ENCODE results near the gene MEIKIN.
A peak's percentile ranks its signal among the peaks of the same experiment; 100 is the strongest.

The MEIKIN gene

GRCh38 chr5:131913603-131914002 lies 31.9 kb downstream of the MEIKIN start:
- TF ChIP-seq SIN3A (IDR thresholded peaks at IDR 0.05; ENCODE audit: borderline replicate concordance, insufficient read depth, low read length) (no peak), REST (IDR thresholded peaks at IDR 0.05; ENCODE audit: insufficient read depth in 1 of 2, low read depth in 2 of 2, low read length in 2 of 2) (no peak), TAF1 (IDR thresholded peaks at IDR 0.05; ENCODE audit: borderline replicate concordance, insufficient read depth, low read length) (no peak), FOXP2 (optimal IDR thresholded peaks at IDR 0.05; ENCODE audit: borderline replicate concordance, extremely low read depth, extremely low read length, insufficient read depth) (no peak)

- TF ChIP-seq FOXP2 (optimal IDR thresholded peaks at IDR 0.05; ENCODE audit: borderline replicate concordance, extremely low read depth, extremely low read length, insufficient read depth) (no peak), POLR2AphosphoS5 (IDR thresholded peaks at IDR 0.05; ENCODE audit: low read depth, low read length) (no peak), REST (IDR thresholded peaks at IDR 0.05; ENCODE audit: insufficient read depth in 1 of 2, low read depth in 2 of 2, low read length in 2 of 2) (no peak), TAF1 (IDR thresholded peaks at IDR 0.05; ENCODE audit: borderline replicate concordance, insufficient read depth, low read length) (no peak), SIN3A (IDR thresholded peaks at IDR 0.05; ENCODE audit: borderline replicate concordance, insufficient read depth, low read length) (no peak)
Measured at GRCh38 chr5:131906668-131907067, 38.8 kb downstream of the MEIKIN start.

- TF ChIP-seq REST (IDR thresholded peaks at IDR 0.05; ENCODE audit: insufficient read depth in 1 of 2, low read depth in 2 of 2, low read length in 2 of 2) (peak; percentile 35 to 74; a peak in 2 of 4 replicates), FOXP2 (optimal IDR thresholded peaks at IDR 0.05; ENCODE audit: borderline replicate concordance, extremely low read depth, extremely low read length, insufficient read depth) (no peak), TAF1 (IDR thresholded peaks at IDR 0.05; ENCODE audit: borderline replicate concordance, insufficient read depth, low read length) (no peak), POLR2AphosphoS5 (IDR thresholded peaks at IDR 0.05; ENCODE audit: low read depth, low read length) (no peak), SIN3A (IDR thresholded peaks at IDR 0.05; ENCODE audit: borderline replicate concordance, insufficient read depth, low read length) (no peak)
Measured at GRCh38 chr5:131899686-131900085, 45.8 kb downstream of the MEIKIN start.

- TF ChIP-seq FOXP2 (optimal IDR thresholded peaks at IDR 0.05; ENCODE audit: borderline replicate concordance, extremely low read depth, extremely low read length, insufficient read depth) (no peak), REST (IDR thresholded peaks at IDR 0.05; ENCODE audit: insufficient read depth in 1 of 2, low read depth in 2 of 2, low read length in 2 of 2) (no peak), SIN3A (IDR thresholded peaks at IDR 0.05; ENCODE audit: borderline replicate concordance, insufficient read depth, low read length) (no peak), TAF1 (IDR thresholded peaks at IDR 0.05; ENCODE audit: borderline replicate concordance, insufficient read depth, low read length) (no peak), POLR2AphosphoS5 (IDR thresholded peaks at IDR 0.05; ENCODE audit: low read depth, low read length) (no peak)
Measured at GRCh38 chr5:131883984-131884383, 61.5 kb downstream of the MEIKIN start.

- no peak for TF ChIP-seq REST (IDR thresholded peaks at IDR 0.05; ENCODE audit: insufficient read depth in 1 of 2, low read depth in 2 of 2, low read length in 2 of 2)
Measured at GRCh38 chr5:131879705-131880104, 65.8 kb downstream of the MEIKIN start.
